ENCODE data around the gene JAZF1.

GRCh38 chr7:27870595-27870994 is 310.0 kb downstream of the JAZF1 start:
- TF ChIP-seq POLR2AphosphoS5 (IDR thresholded peaks at IDR 0.05) (no peak), CTCF (IDR thresholded peaks at IDR 0.05) (no peak), EP300 (IDR thresholded peaks at IDR 0.05) (no peak)

Measured in gastroesophageal sphincter (tissue), 3 donors.